GM13976 (cell line): Measurements from ENCODE around the gene KCNH2.

ENCODE experiments used
- DNase-seq: peaks from one replicate; pipeline ENCODE4 v3.0.0; 2012; ENCODE audit warnings: low spot score
- CTCF ChIP-seq: IDR thresholded peaks from 2 replicates; pipeline ENCODE4 v1.5.1; 2012; ENCODE audit warnings: borderline replicate concordance, mild to moderate bottlenecking; ENCODE audit not compliant: insufficient read depth; ENCODE audit errors: extremely low read depth, missing control alignments, control extremely low read depth
- in situ Hi-C: fragments of 300-500 bp; cut with MboI; formaldehyde crosslinking; loops from one replicate; pipeline ENCODE4 v1.12.0; 2022; ENCODE audit warnings: low sequenced_read_pairs, mixed read lengths, inconsistent platforms; ENCODE audit not compliant: unreplicated experiment

Gene KCNH2

GRCh38 chr7:151011097-151011409 is 32.9 kb upstream of the KCNH2 start:
- no peak for TF ChIP-seq CTCF
- DNase-seq, result no peak
- in situ Hi-C loops, result no loop called here

- no peak for DNase-seq
- no peak for TF ChIP-seq CTCF
- in situ Hi-C loops, result no loop called here
These were observed 32.4 kb upstream of the KCNH2 start for GRCh38 chr7:151010307-151011096.

- in situ Hi-C loops, result no loop called here
- no peak for DNase-seq
These were observed 31.9 kb upstream of the KCNH2 start for GRCh38 chr7:151010037-151010306.

GRCh38 chr7:151009327-151010036 is 31.4 kb upstream of the KCNH2 start:
- no peak for TF ChIP-seq CTCF
- no peak for DNase-seq
- in situ Hi-C loops, result no loop called here

More at GRCh38 chr7:151010037-151010306, 31.9 kb upstream of the KCNH2 start:
- TF ChIP-seq CTCF, result no peak

- peak; percentile 81 for TF ChIP-seq CTCF
- in situ Hi-C loops, result no loop called here
- DNase-seq, result peak; percentile 93
These were observed 30.6 kb upstream of the KCNH2 start for GRCh38 chr7:151008511-151009323.

- TF ChIP-seq CTCF, result no peak
- no peak for DNase-seq
- in situ Hi-C loops, result no loop called here
These were observed 30.0 kb upstream of the KCNH2 start for GRCh38 chr7:151008143-151008510.
